ENCODE data around the gene RARB. TPM values are rescaled to one million over a fixed set of nuclear protein-coding genes. Genes with fewer than 3 reads are reported as not detected.
A peak's percentile ranks its signal among the peaks of the same experiment; 100 is the strongest.

RARB gene
- total and polyA plus RNA-seq, 2 donors from 2014 or later: 8.3 to 14.7 TPM

DNA sequence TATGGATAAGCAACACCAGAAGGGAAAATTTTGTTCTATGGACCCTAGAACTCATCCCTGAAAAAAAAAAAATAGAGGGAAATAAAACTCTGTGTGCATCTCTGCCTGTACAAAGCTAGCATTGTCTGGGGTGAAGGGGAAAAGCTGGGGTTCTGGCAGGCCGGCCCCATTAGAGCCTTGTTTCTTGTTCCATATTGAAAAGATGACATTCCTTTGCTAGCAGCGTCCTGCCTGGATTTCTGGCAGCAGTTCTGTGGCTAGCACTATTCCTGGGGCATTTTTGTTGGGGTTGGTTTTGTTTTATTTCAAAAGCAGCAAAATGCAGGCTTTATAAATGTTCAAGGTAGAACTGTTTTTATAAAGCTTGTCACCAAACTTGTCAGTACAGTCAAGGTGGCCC, 45.2 kb downstream of the RARB start:
- intact Hi-C loops (cut with DNase I): no loop called here
- Histone ChIP-seq H3K9ac (ENCODE audit: low read length in 3 of 3) (peak overlapping the region in 1 of 3 donors; percentile 16), H3K27ac (ENCODE audit: low read depth in 2 of 2, low read length in 2 of 2) (no peak overlapping the region), H3K4me3 (ENCODE audit: low read length in 3 of 3) (no peak overlapping the region), H3K4me1 (ENCODE audit: control insufficient read depth in 2 of 3, insufficient read depth in 2 of 3, low read depth in 1 of 3, low read length in 3 of 3) (peaks cover 0 to 21% (median 15%) of the 10 kb centered on the region in 3 donors), H3K9me3 (ENCODE audit: control insufficient read depth in 2 of 3, insufficient read depth in 1 of 3, low read length in 3 of 3) (no peaks in the 10 kb centered on the region), H3K36me3 (ENCODE audit: control insufficient read depth in 2 of 3, insufficient read depth in 3 of 3, low read length in 3 of 3) (no peaks in the 10 kb centered on the region), H3K27me3 (ENCODE audit: control insufficient read depth, insufficient read depth, low read length) (no peaks in the 10 kb centered on the region)
- no peak for DNase-seq
- TF ChIP-seq, protein P1, sequence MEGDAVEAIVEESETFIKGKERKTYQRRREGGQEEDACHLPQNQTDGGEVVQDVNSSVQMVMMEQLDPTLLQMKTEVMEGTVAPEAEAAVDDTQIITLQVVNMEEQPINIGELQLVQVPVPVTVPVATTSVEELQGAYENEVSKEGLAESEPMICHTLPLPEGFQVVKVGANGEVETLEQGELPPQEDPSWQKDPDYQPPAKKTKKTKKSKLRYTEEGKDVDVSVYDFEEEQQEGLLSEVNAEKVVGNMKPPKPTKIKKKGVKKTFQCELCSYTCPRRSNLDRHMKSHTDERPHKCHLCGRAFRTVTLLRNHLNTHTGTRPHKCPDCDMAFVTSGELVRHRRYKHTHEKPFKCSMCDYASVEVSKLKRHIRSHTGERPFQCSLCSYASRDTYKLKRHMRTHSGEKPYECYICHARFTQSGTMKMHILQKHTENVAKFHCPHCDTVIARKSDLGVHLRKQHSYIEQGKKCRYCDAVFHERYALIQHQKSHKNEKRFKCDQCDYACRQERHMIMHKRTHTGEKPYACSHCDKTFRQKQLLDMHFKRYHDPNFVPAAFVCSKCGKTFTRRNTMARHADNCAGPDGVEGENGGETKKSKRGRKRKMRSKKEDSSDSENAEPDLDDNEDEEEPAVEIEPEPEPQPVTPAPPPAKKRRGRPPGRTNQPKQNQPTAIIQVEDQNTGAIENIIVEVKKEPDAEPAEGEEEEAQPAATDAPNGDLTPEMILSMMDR (IDR thresholded peaks at IDR 0.05; ENCODE audit: borderline replicate concordance, extremely low read depth, insufficient read depth): no peak
- FAIRE-seq: no peak

DNA sequence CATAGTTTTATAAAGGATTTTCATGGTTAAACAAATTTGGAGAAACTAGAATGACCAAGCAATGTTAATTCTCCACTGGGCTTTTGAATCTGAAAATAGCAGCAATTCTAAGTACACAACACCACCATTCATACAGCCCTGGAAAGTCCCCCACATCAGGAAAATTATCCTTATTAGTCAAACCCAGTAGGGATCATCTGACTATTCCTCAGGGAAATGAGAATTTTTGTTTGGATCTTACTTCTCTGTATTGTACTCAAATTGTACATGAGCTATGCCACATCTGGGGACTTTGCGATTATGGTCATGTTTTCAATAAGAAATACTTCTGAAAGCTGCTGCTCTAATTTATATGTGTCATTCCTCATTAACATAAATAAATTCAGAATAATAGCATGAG, 46.0 kb downstream of the RARB start:
- Histone ChIP-seq H3K4me3 (ENCODE audit: low read length in 3 of 3) (no peak overlapping the region), H3K27me3 (ENCODE audit: control insufficient read depth, insufficient read depth, low read length) (no peaks in the 10 kb centered on the region), H3K9me3 (ENCODE audit: control insufficient read depth in 2 of 3, insufficient read depth in 1 of 3, low read length in 3 of 3) (no peaks in the 10 kb centered on the region), H3K36me3 (ENCODE audit: control insufficient read depth in 2 of 3, insufficient read depth in 3 of 3, low read length in 3 of 3) (no peaks in the 10 kb centered on the region), H3K4me1 (ENCODE audit: control insufficient read depth in 2 of 3, insufficient read depth in 2 of 3, low read depth in 1 of 3, low read length in 3 of 3) (peaks cover 0 to 21% (median 12%) of the 10 kb centered on the region in 3 donors), H3K27ac (ENCODE audit: low read depth in 2 of 2, low read length in 2 of 2) (no peak overlapping the region), H3K9ac (ENCODE audit: low read length in 3 of 3) (no peak overlapping the region)
- TF ChIP-seq, protein P1 (IDR thresholded peaks at IDR 0.05; ENCODE audit: borderline replicate concordance, extremely low read depth, insufficient read depth): no peak
- FAIRE-seq (no peak), DNase-seq (no peak)
- intact Hi-C loops (cut with DNase I): no loop called here

DNA sequence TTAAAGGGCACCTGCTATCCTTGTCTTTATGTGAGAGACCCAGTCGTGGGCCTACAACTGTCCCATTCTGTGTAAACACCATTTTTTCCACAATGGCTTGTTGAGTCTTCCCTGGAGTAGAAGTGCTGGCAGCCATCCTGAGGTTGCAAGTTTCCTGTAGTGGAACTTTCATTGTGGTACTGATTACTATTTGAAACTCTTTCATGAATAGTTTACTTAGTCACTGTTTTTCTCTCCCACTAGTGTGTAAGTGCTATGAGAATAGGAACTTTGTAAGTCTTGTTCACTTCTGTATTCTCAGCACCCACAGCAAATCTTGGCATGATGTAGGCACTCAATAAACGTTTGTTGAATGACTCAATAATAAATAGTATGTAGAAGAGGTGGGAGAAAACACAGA, 48.6 kb downstream of the RARB start:
- no peak overlapping the region for H3K27ac ChIP-seq (ENCODE audit: low read depth in 2 of 2, low read length in 2 of 2)
- FAIRE-seq: no peak
- intact Hi-C loops (cut with DNase I): no loop called here

More for the DNA sequence above, 48.6 kb downstream of the RARB start:
- Histone ChIP-seq H3K27me3 (ENCODE audit: control insufficient read depth, insufficient read depth, low read length) (no peaks in the 10 kb centered on the region), H3K9ac (ENCODE audit: low read length in 3 of 3) (no peak overlapping the region), H3K9me3 (ENCODE audit: control insufficient read depth in 2 of 3, insufficient read depth in 1 of 3, low read length in 3 of 3) (no peaks in the 10 kb centered on the region), H3K4me1 (ENCODE audit: control insufficient read depth in 2 of 3, insufficient read depth in 2 of 3, low read depth in 1 of 3, low read length in 3 of 3) (peaks cover 2 to 16% (median 14%) of the 10 kb centered on the region in 3 donors), H3K4me3 (ENCODE audit: low read length in 3 of 3) (no peak overlapping the region), H3K36me3 (ENCODE audit: control insufficient read depth in 2 of 3, insufficient read depth in 3 of 3, low read length in 3 of 3) (no peaks in the 10 kb centered on the region)
- TF ChIP-seq, protein P1 (IDR thresholded peaks at IDR 0.05; ENCODE audit: borderline replicate concordance, extremely low read depth, insufficient read depth): no peak
- no peak for DNase-seq
